ENCODE results near the gene CYP11A1. TPM values are rescaled to one million over a fixed set of nuclear protein-coding genes. Genes with fewer than 3 reads are reported as not detected.

CYP11A1 gene
- total RNA-seq, 2 experiments from 2014 or later: 0.29 to 0.31 TPM

DNA sequence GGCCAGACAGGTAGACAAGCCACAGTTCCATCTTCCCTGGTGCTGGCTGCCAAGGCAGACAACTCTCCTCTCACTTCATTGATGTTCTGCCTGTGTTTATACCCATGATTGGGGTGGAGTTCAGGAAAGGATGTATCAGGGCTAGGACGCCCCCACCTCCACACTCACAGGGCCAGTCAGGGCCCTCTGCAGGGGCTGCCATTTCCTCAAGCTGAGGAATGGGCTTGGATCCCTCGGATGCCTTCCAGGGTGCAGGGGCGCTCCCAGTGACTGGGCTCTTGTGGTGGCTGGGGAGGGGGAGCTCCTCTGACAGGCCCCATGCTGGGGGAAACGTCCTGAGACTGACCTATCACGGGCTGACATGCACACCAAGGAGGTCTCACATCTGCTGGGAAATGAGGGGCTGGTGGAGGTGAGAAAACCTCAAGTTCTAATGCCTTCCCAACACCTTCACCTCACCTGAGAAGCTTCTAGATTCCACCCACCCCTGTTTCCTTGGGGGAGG, 34.9 kb upstream of the CYP11A1 start:
- ATAC-seq (peak; percentile 3), DNase-seq (peak; percentile 54)
- Mint-ChIP-seq H3K36me3 (ENCODE audit: low read depth) (peaks cover 6% of the 10 kb centered on the region), H3K27ac (peak overlapping the region; percentile 84), H3K27me3 (no peaks in the 10 kb centered on the region), H3K4me3 (peak overlapping the region; percentile 63), H3K9me3 (no peaks in the 10 kb centered on the region), H3K4me1 (ENCODE audit: low read depth) (peaks cover 87% of the 10 kb centered on the region)
- CTCF ChIA-PET: interaction anchor here (0.6 to 5.3 kb wide), 14 partner anchors 9 to 367 kb away, joined by 3 to 35 read pairs (median 5); partner anchors contain the start of gene UBL7
- TF ChIP-seq, protein P1, sequence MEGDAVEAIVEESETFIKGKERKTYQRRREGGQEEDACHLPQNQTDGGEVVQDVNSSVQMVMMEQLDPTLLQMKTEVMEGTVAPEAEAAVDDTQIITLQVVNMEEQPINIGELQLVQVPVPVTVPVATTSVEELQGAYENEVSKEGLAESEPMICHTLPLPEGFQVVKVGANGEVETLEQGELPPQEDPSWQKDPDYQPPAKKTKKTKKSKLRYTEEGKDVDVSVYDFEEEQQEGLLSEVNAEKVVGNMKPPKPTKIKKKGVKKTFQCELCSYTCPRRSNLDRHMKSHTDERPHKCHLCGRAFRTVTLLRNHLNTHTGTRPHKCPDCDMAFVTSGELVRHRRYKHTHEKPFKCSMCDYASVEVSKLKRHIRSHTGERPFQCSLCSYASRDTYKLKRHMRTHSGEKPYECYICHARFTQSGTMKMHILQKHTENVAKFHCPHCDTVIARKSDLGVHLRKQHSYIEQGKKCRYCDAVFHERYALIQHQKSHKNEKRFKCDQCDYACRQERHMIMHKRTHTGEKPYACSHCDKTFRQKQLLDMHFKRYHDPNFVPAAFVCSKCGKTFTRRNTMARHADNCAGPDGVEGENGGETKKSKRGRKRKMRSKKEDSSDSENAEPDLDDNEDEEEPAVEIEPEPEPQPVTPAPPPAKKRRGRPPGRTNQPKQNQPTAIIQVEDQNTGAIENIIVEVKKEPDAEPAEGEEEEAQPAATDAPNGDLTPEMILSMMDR (IDR thresholded peaks at IDR 0.05): no peak
- intact Hi-C loops (cut with micrococcal nuclease): loop anchor here (2.0 to 5.0 kb wide), 3 partner anchors 18 to 385 kb away; partner anchors contain the start of gene ARID3B
- POLR2A ChIA-PET: interaction anchor here (0.7 to 7.9 kb wide), 17 partner anchors 9 to 143 kb away, joined by 3 to 141 read pairs (median 3); partner anchors contain the start of genes SEMA7A and UBL7

DNA sequence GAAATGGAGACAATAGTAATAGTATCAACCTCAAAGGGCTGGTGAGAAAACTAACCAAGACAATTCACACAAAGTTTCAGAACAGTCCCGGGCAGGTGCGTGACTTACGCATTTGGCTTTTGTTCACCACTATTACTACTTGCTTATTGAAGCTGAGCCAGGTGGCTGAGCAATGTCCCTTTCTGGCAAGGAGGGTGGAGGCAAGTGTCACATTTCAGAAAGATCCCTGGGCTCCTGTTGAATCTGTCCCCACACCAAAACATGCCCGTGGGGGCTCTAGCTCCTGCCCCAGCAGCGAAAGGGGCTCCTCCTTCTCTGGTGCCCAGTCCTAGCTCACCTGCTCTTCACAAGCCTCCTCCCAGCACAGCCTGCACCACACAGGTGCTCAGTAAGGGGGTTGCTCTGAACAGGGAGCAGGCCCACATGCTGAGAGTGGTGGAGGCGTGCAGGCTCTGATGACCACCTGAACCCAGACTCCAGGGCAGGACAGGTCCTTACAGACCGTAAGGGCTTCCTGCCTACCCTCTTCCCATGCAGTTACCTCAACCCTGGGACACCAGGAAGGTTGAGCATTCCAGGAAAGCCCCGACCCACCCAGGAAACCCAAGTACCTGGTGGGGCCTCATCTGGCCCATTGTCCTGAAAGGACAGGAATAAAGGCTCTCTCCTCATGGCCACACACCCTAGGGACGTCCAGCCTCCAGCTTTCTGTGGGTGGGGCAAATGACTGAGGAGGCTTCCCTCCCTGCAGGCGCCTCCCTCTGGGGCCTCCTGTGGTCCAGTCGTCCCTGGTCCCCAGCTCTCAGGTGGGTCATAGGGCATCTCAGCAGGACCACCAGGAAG, 33.7 kb upstream of the CYP11A1 start:
- peak overlapping the region; percentile 84 for H3K27ac Mint-ChIP-seq
- no peaks in the 10 kb centered on the region for H3K27me3 Mint-ChIP-seq
- ChIA-PET CTCF (interaction anchor here (1.5 to 5.3 kb wide), 7 partner anchors 10 to 38 kb away, joined by 4 to 29 read pairs (median 7); no protein-coding TSS in a partner anchor), POLR2A (interaction anchor here (0.5 to 7.9 kb wide), 10 partner anchors 10 to 144 kb away, joined by 3 to 141 read pairs (median 4); partner anchors contain the start of genes SEMA7A and UBL7)
- H3K9me3 Mint-ChIP-seq: no peaks in the 10 kb centered on the region
- peak overlapping the region; percentile 63 for H3K4me3 Mint-ChIP-seq
- peaks cover 6% of the 10 kb centered on the region for H3K36me3 Mint-ChIP-seq (ENCODE audit: low read depth)
- intact Hi-C loops (cut with micrococcal nuclease): loop anchor here (5.0 kb wide), 2 partner anchors 141 to 386 kb away; partner anchors contain the start of gene ARID3B
- TF ChIP-seq, protein P1 (IDR thresholded peaks at IDR 0.05): no peak
- DNase-seq: peak; percentile 83
- H3K4me1 Mint-ChIP-seq (ENCODE audit: low read depth): peaks cover 89% of the 10 kb centered on the region
- peak; percentile 12 for ATAC-seq

DNA sequence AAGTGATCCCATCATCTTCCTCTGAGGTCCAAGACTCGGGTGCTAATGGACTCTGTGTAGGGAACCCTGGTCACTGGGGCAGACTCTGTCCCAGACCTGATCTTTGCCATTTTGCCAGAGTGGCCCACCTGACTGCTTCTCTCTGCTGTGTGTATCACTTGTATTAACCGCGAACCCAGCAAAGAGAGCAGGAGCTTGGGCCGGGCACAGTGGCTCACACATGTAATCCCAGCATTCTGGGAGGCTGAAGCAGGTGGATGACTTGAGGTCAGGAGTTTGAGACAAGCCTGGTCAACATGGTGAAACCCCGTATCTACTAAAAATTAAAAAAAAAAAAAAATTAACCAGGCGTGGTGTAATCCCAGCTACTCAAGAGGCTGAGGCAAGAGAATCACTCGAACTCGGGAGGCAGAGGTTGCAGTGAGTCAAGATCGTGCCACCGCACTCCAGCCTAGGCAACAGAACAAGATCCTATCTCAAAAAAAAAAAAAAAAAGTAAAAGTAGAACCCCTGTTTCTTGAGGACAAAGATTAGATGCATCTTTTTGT, 32.9 kb upstream of the CYP11A1 start:
- peak overlapping the region; percentile 63 for H3K4me3 Mint-ChIP-seq
- ChIA-PET CTCF (interaction anchor here (1.1 to 5.3 kb wide), 7 partner anchors 15 to 369 kb away, joined by 3 to 29 read pairs (median 7); no protein-coding TSS in a partner anchor), POLR2A (interaction anchor here (1.2 to 7.9 kb wide), 8 partner anchors 8 to 145 kb away, joined by 4 to 141 read pairs (median 7); partner anchors contain the start of genes SEMA7A and UBL7)
- TF ChIP-seq, protein P1 (IDR thresholded peaks at IDR 0.05): no peak
- peak overlapping the region; percentile 84 for H3K27ac Mint-ChIP-seq
- intact Hi-C loops (cut with micrococcal nuclease): loop anchor here (5.0 kb wide), 2 partner anchors 142 to 387 kb away; partner anchors contain the start of gene ARID3B
- H3K27me3 Mint-ChIP-seq: no peaks in the 10 kb centered on the region
- no peaks in the 10 kb centered on the region for H3K9me3 Mint-ChIP-seq
- ATAC-seq (peak; percentile 7), DNase-seq (peak; percentile 79)
- peaks cover 4% of the 10 kb centered on the region for H3K36me3 Mint-ChIP-seq (ENCODE audit: low read depth)
- peaks cover 91% of the 10 kb centered on the region for H3K4me1 Mint-ChIP-seq (ENCODE audit: low read depth)

DNA sequence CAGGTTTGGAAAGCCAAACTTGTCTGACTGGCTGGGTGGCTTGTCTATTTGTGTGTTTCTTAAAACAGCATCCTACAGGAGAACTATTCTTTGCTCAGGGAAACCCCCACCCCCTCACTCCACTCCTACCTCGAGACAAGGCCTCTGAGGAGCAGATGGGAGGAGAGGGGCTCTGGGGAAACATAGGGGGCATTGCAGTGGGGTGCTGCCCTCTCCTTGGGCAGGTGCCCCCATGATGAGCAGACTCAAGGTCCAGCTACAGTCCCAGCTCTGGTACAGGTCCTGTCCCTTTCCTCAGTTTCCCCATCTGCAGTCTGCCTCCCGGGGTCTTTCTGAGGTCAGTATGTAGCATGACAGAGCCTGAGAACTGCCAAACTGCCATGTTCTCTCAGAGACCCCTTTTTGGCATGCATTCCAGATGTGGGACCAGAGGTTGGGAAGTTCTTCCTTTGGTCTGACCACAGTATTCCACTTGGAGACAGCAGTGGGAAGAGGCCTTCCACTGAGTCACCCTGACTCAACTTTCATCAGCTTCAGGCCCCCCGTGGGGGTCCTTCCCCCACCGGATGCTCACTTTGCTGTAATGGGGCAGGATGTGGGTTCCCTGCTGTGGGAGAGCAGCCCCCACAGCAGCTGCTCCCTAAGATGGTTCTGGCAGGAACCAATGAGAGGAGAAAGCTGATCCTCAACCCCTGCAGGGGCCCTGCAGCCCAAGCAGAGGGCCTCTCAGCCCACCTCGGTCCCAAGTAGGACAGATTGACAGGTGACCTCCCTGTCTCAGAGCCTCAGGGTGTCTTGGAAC, 32.3 kb upstream of the CYP11A1 start:
- Mint-ChIP-seq H3K27me3 (no peaks in the 10 kb centered on the region), H3K36me3 (ENCODE audit: low read depth) (peaks cover 4% of the 10 kb centered on the region), H3K4me3 (peak overlapping the region; percentile 63), H3K27ac (peak overlapping the region; percentile 84), H3K4me1 (ENCODE audit: low read depth) (peaks cover 97% of the 10 kb centered on the region), H3K9me3 (no peaks in the 10 kb centered on the region)
- TF ChIP-seq, protein P1 (IDR thresholded peaks at IDR 0.05): no peak
- DNase-seq: peak; percentile 89
- ChIA-PET CTCF (interaction anchor here (1.1 to 5.3 kb wide), 7 partner anchors 15 to 369 kb away, joined by 3 to 29 read pairs (median 7); no protein-coding TSS in a partner anchor), POLR2A (interaction anchor here (1.2 to 7.9 kb wide), 6 partner anchors 9 to 146 kb away, joined by 4 to 141 read pairs (median 7); partner anchors contain the start of gene SEMA7A)
- intact Hi-C loops (cut with micrococcal nuclease): loop anchor here (5.0 kb wide), 2 partner anchors 143 to 388 kb away; partner anchors contain the start of gene ARID3B
- ATAC-seq: peak; percentile 32

Measured in activated CD8-positive, alpha-beta T cell treated with anti-CD3 and anti-CD28 coated beads for 36 hours (primary cell).